WTC11 (cell line): Measurements from ENCODE around the gene PPEF1. TPM values are rescaled to one million over a fixed set of nuclear protein-coding genes. Genes with fewer than 3 reads are reported as not detected.

ENCODE experiments used
- ATAC-seq: fragments of 200-7000 bp; cut with Tn5 transposase; 2 replicates; pipeline ENCODE4 v1.10.0; 2021; ENCODE audit warnings: mild to moderate bottlenecking, moderate library complexity
- CTCF ChIA-PET: fragments of 300-600 bp; sonication (Branson Sonifier 250); formaldehyde crosslinking; loops from one replicate; lab custom pipeline; 2021; ENCODE audit warnings: antibody characterized with exemption; lab: Charles Lee
- POLR2A ChIA-PET: fragments of 350-600 bp; sonication (Branson Sonifier 250); formaldehyde crosslinking; loops from one replicate; lab custom pipeline; 2021; ENCODE audit warnings: antibody characterized with exemption; lab: Charles Lee
- DNase-seq: peaks from one replicate; pipeline ENCODE4 v3.0.0; 2021; ENCODE audit warnings: low spot score
- H3K27ac Mint-ChIP-seq: 2 replicates; pipeline ENCODE4 v1.8.0; 2021; ENCODE audit warnings: mixed read lengths
- H3K27me3 Mint-ChIP-seq: 2 replicates; pipeline ENCODE4 v1.8.0; 2021; ENCODE audit warnings: low read depth, mild to moderate bottlenecking, moderate library complexity, mixed read lengths
- H3K36me3 Mint-ChIP-seq: 2 replicates; pipeline ENCODE4 v1.8.0; 2021; ENCODE audit warnings: mixed read lengths
- H3K4me1 Mint-ChIP-seq: 2 replicates; pipeline ENCODE4 v1.8.0; 2022; ENCODE audit warnings: mixed read lengths
- H3K4me3 Mint-ChIP-seq: 2 replicates; pipeline ENCODE4 v1.8.0; 2021; ENCODE audit warnings: mild to moderate bottlenecking, moderate library complexity, mixed read lengths
- H3K9me3 Mint-ChIP-seq: 2 replicates; pipeline ENCODE4 v1.8.0; 2021; ENCODE audit warnings: mixed read lengths
- CBFB ChIP-seq: sonication (generic); formaldehyde crosslinking; IDR thresholded peaks from 2 replicates; pipeline ENCODE4 v1.8.1; 2022; ENCODE audit warnings: mild to moderate bottlenecking, low read depth, missing genetic modification reagents
- CREB1 ChIP-seq: sonication (generic); formaldehyde crosslinking; IDR thresholded peaks from 2 replicates; pipeline ENCODE4 v1.8.0; 2023; ENCODE audit warnings: mild to moderate bottlenecking, missing genetic modification reagents
- FOXJ3 ChIP-seq: sonication (generic); formaldehyde crosslinking; IDR thresholded peaks from 2 replicates; pipeline ENCODE4 v1.9.0; 2021; ENCODE audit warnings: missing genetic modification reagents, mild to moderate bottlenecking, borderline replicate concordance
- FOXK1 ChIP-seq: sonication (generic); formaldehyde crosslinking; IDR thresholded peaks from 2 replicates; pipeline ENCODE4 v1.8.0; 2022; ENCODE audit warnings: mild to moderate bottlenecking, moderate library complexity, missing genetic modification reagents
- GTF2I ChIP-seq: fragments of 250-450 bp; sonication (Bioruptor Pico); conservative IDR thresholded peaks from 2 replicates; pipeline ENCODE4 v1.4.0; 2021; ENCODE audit warnings: mild to moderate bottlenecking
- JUN ChIP-seq: sonication (generic); formaldehyde crosslinking; IDR thresholded peaks from 2 replicates; pipeline ENCODE4 v1.8.0; 2023; ENCODE audit warnings: mild to moderate bottlenecking, missing genetic modification reagents
- KAT7 ChIP-seq: sonication (generic); formaldehyde crosslinking; IDR thresholded peaks from 2 replicates; pipeline ENCODE4 v1.8.1; 2023; ENCODE audit warnings: missing genetic modification reagents, mild to moderate bottlenecking, borderline replicate concordance
- NFATC4 ChIP-seq: fragments of 250-450 bp; sonication (Bioruptor Pico); IDR thresholded peaks from 2 replicates; pipeline ENCODE4 v1.9.0; 2021; ENCODE audit warnings: mild to moderate bottlenecking
- NR2C2 ChIP-seq: sonication (generic); formaldehyde crosslinking; IDR thresholded peaks from 2 replicates; pipeline ENCODE4 v1.8.0; 2022; ENCODE audit warnings: mild to moderate bottlenecking, missing genetic modification reagents
- NR3C1 ChIP-seq: sonication (generic); formaldehyde crosslinking; conservative IDR thresholded peaks from 2 replicates; pipeline ENCODE4 v1.8.1; 2023; ENCODE audit warnings: low read depth, mild to moderate bottlenecking, missing genetic modification reagents
- SMAD3 ChIP-seq: sonication (generic); formaldehyde crosslinking; IDR thresholded peaks from 2 replicates; pipeline ENCODE4 v1.8.0; 2022; ENCODE audit warnings: missing genetic modification reagents, mild to moderate bottlenecking, borderline replicate concordance
- SMAD4 ChIP-seq: sonication (generic); formaldehyde crosslinking; IDR thresholded peaks from 2 replicates; pipeline ENCODE4 v1.8.0; 2022; ENCODE audit warnings: mild to moderate bottlenecking, missing genetic modification reagents
- SOX15 ChIP-seq: fragments of 250-450 bp; sonication (Bioruptor Pico); IDR thresholded peaks from 2 replicates; pipeline ENCODE4 v1.9.0; 2021; ENCODE audit warnings: mild to moderate bottlenecking
- ZNF317 ChIP-seq: sonication (generic); formaldehyde crosslinking; IDR thresholded peaks from 2 replicates; pipeline ENCODE4 v1.8.1; 2023; ENCODE audit warnings: low read depth, mild to moderate bottlenecking, moderate library complexity, missing genetic modification reagents, borderline replicate concordance
- ZNF416 ChIP-seq: fragments of 250-450 bp; sonication (Bioruptor Pico); IDR thresholded peaks from 2 replicates; pipeline ENCODE4 v1.9.0; 2021; ENCODE audit warnings: mild to moderate bottlenecking, inconsistent platforms
- total RNA-seq: library from RNA; stranded (reverse); gene quantifications from 3 replicates; pipeline ENCODE4 v1.2.3, GENCODE V29; 2021
- TF ChIP-seq, protein P1 (sequence below): sonication (generic); formaldehyde crosslinking; IDR thresholded peaks from 2 replicates; pipeline ENCODE4 v1.8.0; 2023; ENCODE audit warnings: mild to moderate bottlenecking, missing genetic modification reagents
- TF ChIP-seq, protein P2 (sequence below): sonication (generic); formaldehyde crosslinking; IDR thresholded peaks from 2 replicates; pipeline ENCODE4 v1.8.0; 2022; ENCODE audit warnings: mild to moderate bottlenecking, missing genetic modification reagents
- TF ChIP-seq, protein P3 (sequence below): sonication (generic); formaldehyde crosslinking; IDR thresholded peaks from 2 replicates; pipeline ENCODE4 v1.8.0; 2022; ENCODE audit warnings: mild to moderate bottlenecking, missing genetic modification reagents
- TF ChIP-seq, protein P4 (sequence below): fragments of 250-450 bp; sonication (Bioruptor Pico); IDR thresholded peaks from 2 replicates; pipeline ENCODE4 v1.9.0; 2021; ENCODE audit warnings: mild to moderate bottlenecking
- TF ChIP-seq, protein P5 (sequence below): sonication (generic); formaldehyde crosslinking; IDR thresholded peaks from 2 replicates; pipeline ENCODE4 v1.8.1; 2022; ENCODE audit warnings: mild to moderate bottlenecking, moderate library complexity, missing genetic modification reagents
- TF ChIP-seq, protein P6 (sequence below): fragments of 250-450 bp; sonication (Bioruptor Pico); conservative IDR thresholded peaks from 2 replicates; pipeline ENCODE4 v1.9.0; 2021; ENCODE audit warnings: mild to moderate bottlenecking
- TF ChIP-seq, protein P7 (sequence below): sonication (generic); formaldehyde crosslinking; conservative IDR thresholded peaks from 2 replicates; pipeline ENCODE4 v1.8.1; 2022; ENCODE audit warnings: mild to moderate bottlenecking, missing genetic modification reagents
- TF ChIP-seq, protein P8 (sequence below): fragments of 200-600 bp; IDR thresholded peaks from 2 replicates; pipeline ENCODE4 v1.8.0; 2022; ENCODE audit warnings: antibody characterized with exemption
- TF ChIP-seq, protein P9 (sequence below): sonication (generic); formaldehyde crosslinking; IDR thresholded peaks from 2 replicates; pipeline ENCODE4 v1.8.1; 2022; ENCODE audit warnings: mild to moderate bottlenecking, missing genetic modification reagents, moderate library complexity, borderline replicate concordance
- TF ChIP-seq, protein P10 (sequence below): sonication (generic); formaldehyde crosslinking; IDR thresholded peaks from 2 replicates; pipeline ENCODE4 v1.8.0; 2022; ENCODE audit warnings: mild to moderate bottlenecking, missing genetic modification reagents

PPEF1 gene
- total RNA-seq, 1 experiment from 2014 or later = 0.31 TPM

DNA sequence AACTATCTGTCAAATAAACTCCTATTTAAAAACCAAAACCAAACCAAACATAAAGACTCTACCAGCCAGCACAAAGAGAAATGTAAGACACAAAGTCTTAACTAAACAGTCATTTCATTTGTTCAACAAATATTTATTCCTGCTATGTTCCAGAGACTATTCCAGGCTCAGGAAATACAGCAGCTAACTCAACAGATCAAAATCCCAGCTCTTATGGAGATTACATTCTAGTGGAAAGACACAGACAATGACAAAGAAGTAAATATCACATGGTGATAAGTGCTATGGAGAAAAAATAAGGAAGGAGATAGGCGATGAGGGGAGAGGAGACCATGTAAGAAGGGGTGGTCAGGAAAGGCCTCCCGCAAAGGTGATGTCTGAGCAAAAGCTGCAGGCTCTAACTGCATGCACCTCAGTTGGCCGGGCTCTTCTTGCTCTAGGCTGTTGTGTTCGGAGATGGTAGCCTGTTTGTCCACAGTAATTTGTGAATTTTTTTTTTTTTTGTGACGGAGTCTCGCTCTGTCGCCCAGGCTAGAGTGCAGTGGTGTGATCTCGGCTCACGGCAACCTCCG is 15.1 kb downstream of the PPEF1 start (continued):
- TF ChIP-seq, protein P1, sequence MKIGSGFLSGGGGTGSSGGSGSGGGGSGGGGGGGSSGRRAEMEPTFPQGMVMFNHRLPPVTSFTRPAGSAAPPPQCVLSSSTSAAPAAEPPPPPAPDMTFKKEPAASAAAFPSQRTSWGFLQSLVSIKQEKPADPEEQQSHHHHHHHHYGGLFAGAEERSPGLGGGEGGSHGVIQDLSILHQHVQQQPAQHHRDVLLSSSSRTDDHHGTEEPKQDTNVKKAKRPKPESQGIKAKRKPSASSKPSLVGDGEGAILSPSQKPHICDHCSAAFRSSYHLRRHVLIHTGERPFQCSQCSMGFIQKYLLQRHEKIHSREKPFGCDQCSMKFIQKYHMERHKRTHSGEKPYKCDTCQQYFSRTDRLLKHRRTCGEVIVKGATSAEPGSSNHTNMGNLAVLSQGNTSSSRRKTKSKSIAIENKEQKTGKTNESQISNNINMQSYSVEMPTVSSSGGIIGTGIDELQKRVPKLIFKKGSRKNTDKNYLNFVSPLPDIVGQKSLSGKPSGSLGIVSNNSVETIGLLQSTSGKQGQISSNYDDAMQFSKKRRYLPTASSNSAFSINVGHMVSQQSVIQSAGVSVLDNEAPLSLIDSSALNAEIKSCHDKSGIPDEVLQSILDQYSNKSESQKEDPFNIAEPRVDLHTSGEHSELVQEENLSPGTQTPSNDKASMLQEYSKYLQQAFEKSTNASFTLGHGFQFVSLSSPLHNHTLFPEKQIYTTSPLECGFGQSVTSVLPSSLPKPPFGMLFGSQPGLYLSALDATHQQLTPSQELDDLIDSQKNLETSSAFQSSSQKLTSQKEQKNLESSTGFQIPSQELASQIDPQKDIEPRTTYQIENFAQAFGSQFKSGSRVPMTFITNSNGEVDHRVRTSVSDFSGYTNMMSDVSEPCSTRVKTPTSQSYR (CRISPR knock-in tag) = no peak
- TF ChIP-seq SMAD3 (no peak), SOX15 (no peak), GTF2I (CRISPR knock-in tag) (no peak), SMAD4 (CRISPR knock-in tag) (no peak), CREB1 (CRISPR knock-in tag) (no peak), FOXK1 (no peak)
- TF ChIP-seq, protein P2, sequence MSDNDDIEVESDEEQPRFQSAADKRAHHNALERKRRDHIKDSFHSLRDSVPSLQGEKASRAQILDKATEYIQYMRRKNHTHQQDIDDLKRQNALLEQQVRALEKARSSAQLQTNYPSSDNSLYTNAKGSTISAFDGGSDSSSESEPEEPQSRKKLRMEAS (CRISPR knock-in tag) = no peak
- TF ChIP-seq, protein P3, sequence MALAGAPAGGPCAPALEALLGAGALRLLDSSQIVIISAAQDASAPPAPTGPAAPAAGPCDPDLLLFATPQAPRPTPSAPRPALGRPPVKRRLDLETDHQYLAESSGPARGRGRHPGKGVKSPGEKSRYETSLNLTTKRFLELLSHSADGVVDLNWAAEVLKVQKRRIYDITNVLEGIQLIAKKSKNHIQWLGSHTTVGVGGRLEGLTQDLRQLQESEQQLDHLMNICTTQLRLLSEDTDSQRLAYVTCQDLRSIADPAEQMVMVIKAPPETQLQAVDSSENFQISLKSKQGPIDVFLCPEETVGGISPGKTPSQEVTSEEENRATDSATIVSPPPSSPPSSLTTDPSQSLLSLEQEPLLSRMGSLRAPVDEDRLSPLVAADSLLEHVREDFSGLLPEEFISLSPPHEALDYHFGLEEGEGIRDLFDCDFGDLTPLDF (CRISPR knock-in tag) = no peak
- TF ChIP-seq, protein P4, sequence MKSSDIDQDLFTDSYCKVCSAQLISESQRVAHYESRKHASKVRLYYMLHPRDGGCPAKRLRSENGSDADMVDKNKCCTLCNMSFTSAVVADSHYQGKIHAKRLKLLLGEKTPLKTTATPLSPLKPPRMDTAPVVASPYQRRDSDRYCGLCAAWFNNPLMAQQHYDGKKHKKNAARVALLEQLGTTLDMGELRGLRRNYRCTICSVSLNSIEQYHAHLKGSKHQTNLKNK = no peak
- TF ChIP-seq, protein P5, sequence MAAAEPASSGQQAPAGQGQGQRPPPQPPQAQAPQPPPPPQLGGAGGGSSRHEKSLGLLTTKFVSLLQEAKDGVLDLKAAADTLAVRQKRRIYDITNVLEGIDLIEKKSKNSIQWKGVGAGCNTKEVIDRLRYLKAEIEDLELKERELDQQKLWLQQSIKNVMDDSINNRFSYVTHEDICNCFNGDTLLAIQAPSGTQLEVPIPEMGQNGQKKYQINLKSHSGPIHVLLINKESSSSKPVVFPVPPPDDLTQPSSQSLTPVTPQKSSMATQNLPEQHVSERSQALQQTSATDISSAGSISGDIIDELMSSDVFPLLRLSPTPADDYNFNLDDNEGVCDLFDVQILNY (CRISPR knock-in tag) = no peak
- TF ChIP-seq, protein P6, sequence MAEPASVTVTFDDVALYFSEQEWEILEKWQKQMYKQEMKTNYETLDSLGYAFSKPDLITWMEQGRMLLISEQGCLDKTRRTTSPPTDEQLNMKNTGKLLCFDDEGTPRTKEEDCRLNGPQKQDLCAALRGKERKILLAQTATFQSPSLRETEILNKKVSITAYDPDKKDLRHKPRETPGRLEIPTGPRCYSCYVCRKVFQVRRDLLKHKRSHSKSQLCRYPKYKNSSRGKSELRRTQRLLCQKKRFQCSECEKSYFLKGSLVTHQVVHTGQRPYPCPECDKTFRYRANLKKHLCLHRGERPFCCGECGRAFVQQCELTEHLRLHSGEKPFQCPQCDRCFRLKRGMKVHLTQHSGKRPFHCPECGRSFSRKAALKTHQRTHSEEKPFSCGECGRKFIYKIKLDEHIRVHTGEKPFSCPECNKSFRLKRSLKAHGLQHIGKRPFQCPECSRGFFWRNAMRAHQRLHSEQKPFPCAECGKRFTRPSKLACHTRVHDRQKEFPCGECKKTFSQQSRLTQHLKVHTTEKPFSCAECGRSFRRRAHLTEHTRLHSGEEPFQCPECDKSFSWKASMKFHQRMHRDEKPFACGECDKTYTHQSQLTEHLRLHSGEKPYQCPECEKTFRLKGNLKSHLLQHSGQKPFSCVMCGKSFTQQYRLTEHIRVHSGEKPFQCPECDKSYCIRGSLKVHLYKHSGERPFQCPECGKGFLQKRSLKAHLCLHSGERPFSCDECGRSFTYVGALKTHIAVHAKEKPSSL = no peak

DNA sequence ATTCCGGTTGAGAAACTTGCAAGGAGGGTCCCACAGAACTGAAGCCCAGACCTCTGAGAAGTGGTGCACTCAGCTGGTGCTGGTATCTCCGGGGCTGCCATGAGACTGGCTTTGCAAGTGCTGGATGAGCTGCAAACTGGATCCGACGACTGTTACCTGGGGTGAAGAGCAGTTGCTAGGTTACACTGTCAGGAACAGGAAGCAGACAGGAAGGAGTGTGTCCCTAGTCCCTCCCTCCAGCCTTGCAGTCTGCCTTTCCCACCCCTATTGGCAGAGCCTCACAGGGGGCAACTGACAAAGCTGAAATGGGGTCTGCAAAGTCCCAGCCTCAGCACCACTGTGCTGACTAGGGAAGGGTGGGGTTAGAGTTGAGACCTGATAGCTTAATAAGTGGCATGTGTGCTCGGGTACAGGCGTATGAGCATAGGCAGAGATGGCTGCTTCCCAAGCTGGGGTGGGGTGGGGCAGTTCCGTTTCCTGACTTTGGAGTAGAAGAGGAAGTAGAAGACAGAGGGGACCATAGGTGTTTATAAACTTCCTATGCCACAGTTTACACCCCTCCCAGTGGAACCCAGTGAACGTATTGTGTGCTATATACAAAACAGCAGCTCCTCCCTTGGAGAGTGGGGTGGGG is 18.0 kb downstream of the PPEF1 start:
- ChIA-PET CTCF (interaction anchor here (0.6 kb wide), 1 partner anchor 47 kb away, joined by 3 read pairs; no protein-coding TSS in a partner anchor), POLR2A (no interaction called here)
- Mint-ChIP-seq H3K9me3 (no peaks in the 10 kb centered on the region), H3K4me3 (no peak overlapping the region), H3K4me1 (peaks cover 9% of the 10 kb centered on the region), H3K36me3 (no peaks in the 10 kb centered on the region), H3K27me3 (no peaks in the 10 kb centered on the region; the same call in 1 of the 2 replicates), H3K27ac (no peak overlapping the region)
- DNase-seq (no peak), ATAC-seq (peak; percentile 73)
- TF ChIP-seq FOXJ3 (CRISPR knock-in tag) (no peak), NR3C1 (CRISPR knock-in tag) (no peak), KAT7 (CRISPR knock-in tag) (no peak), ZNF317 (no peak), CBFB (CRISPR knock-in tag) (no peak), ZNF416 (CRISPR knock-in tag) (no peak), NFATC4 (no peak), JUN (CRISPR knock-in tag) (no peak), NR2C2 (CRISPR knock-in tag) (no peak)
- TF ChIP-seq, protein P7, sequence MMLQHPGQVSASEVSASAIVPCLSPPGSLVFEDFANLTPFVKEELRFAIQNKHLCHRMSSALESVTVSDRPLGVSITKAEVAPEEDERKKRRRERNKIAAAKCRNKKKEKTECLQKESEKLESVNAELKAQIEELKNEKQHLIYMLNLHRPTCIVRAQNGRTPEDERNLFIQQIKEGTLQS (CRISPR knock-in tag) = no peak
- TF ChIP-seq, protein P8, sequence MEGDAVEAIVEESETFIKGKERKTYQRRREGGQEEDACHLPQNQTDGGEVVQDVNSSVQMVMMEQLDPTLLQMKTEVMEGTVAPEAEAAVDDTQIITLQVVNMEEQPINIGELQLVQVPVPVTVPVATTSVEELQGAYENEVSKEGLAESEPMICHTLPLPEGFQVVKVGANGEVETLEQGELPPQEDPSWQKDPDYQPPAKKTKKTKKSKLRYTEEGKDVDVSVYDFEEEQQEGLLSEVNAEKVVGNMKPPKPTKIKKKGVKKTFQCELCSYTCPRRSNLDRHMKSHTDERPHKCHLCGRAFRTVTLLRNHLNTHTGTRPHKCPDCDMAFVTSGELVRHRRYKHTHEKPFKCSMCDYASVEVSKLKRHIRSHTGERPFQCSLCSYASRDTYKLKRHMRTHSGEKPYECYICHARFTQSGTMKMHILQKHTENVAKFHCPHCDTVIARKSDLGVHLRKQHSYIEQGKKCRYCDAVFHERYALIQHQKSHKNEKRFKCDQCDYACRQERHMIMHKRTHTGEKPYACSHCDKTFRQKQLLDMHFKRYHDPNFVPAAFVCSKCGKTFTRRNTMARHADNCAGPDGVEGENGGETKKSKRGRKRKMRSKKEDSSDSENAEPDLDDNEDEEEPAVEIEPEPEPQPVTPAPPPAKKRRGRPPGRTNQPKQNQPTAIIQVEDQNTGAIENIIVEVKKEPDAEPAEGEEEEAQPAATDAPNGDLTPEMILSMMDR = no peak
- TF ChIP-seq, protein P9, sequence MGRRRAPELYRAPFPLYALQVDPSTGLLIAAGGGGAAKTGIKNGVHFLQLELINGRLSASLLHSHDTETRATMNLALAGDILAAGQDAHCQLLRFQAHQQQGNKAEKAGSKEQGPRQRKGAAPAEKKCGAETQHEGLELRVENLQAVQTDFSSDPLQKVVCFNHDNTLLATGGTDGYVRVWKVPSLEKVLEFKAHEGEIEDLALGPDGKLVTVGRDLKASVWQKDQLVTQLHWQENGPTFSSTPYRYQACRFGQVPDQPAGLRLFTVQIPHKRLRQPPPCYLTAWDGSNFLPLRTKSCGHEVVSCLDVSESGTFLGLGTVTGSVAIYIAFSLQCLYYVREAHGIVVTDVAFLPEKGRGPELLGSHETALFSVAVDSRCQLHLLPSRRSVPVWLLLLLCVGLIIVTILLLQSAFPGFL (CRISPR knock-in tag) = no peak
- TF ChIP-seq, protein P10, sequence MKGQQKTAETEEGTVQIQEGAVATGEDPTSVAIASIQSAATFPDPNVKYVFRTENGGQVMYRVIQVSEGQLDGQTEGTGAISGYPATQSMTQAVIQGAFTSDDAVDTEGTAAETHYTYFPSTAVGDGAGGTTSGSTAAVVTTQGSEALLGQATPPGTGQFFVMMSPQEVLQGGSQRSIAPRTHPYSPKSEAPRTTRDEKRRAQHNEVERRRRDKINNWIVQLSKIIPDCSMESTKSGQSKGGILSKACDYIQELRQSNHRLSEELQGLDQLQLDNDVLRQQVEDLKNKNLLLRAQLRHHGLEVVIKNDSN = no peak
